Measurements from ENCODE around the gene ABCC5. TPM values are rescaled to one million over a fixed set of nuclear protein-coding genes. Genes with fewer than 3 reads are reported as not detected.

Gene ABCC5
- total RNA-seq, 1 donor from 2014 or later, result 52.0 TPM

GRCh38 chr3:184005941-184006507 is 11.7 kb downstream of the ABCC5 start:
- Mint-ChIP-seq H3K27ac (ENCODE audit: unreplicated experiment) (no peak overlapping the region), H3K4me1 (ENCODE audit: low read depth, unreplicated experiment) (peaks cover 18% of the 10 kb centered on the region), H3K27me3 (ENCODE audit: low read depth, unreplicated experiment) (no peaks in the 10 kb centered on the region), H3K4me3 (ENCODE audit: unreplicated experiment) (no peak overlapping the region), H3K9me3 (ENCODE audit: unreplicated experiment) (no peaks in the 10 kb centered on the region), H3K36me3 (ENCODE audit: low read depth, unreplicated experiment) (peaks cover 6% of the 10 kb centered on the region)
- Histone ChIP-seq H4K20me1 (ENCODE audit: insufficient read depth, low read length) (peaks cover 13% of the 10 kb centered on the region), H3K27ac (ENCODE audit: low read depth, low read length) (no peak overlapping the region), H3K36me3 (ENCODE audit: insufficient read depth, low read length) (peaks cover 13% of the 10 kb centered on the region), H3K4me1 (ENCODE audit: insufficient read depth, low read length) (peaks cover 5% of the 10 kb centered on the region), H3K4me2 (ENCODE audit: low read length) (peak overlapping the region; percentile 31), H2AFZ (ENCODE audit: low read depth, low read length) (no peak overlapping the region), H3K4me3 (ENCODE audit: insufficient read depth, low read depth, low read length) (no peak overlapping the region), H3K9me3 (ENCODE audit: insufficient read depth, low read depth, low read length) (no peaks in the 10 kb centered on the region), H3K9ac (ENCODE audit: low read length) (no peak overlapping the region), H3K79me2 (ENCODE audit: insufficient read depth, low read length) (peaks cover 15% of the 10 kb centered on the region), H3K27me3 (ENCODE audit: insufficient read depth, low read length) (no peaks in the 10 kb centered on the region)
- FAIRE-seq (no peak), DNase-seq (ENCODE audit: low read depth) (peak; percentile 56)
- TF ChIP-seq CTCF (IDR thresholded peaks at IDR 0.05; ENCODE audit: insufficient read depth, low read depth, low read length) (no peak), EZH2 (IDR thresholded peaks at IDR 0.05; ENCODE audit: insufficient read depth, low read length) (no peak)

- Histone ChIP-seq H3K9ac (ENCODE audit: low read length) (no peak overlapping the region), H3K36me3 (ENCODE audit: insufficient read depth, low read length) (peaks cover 13% of the 10 kb centered on the region), H3K27me3 (ENCODE audit: insufficient read depth, low read length) (no peaks in the 10 kb centered on the region), H3K4me2 (ENCODE audit: low read length) (no peak overlapping the region), H3K4me1 (ENCODE audit: insufficient read depth, low read length) (peaks cover 5% of the 10 kb centered on the region), H4K20me1 (ENCODE audit: insufficient read depth, low read length) (peaks cover 17% of the 10 kb centered on the region), H3K9me3 (ENCODE audit: insufficient read depth, low read depth, low read length) (no peaks in the 10 kb centered on the region), H2AFZ (ENCODE audit: low read depth, low read length) (no peak overlapping the region), H3K4me3 (ENCODE audit: insufficient read depth, low read depth, low read length) (no peak overlapping the region), H3K79me2 (ENCODE audit: insufficient read depth, low read length) (peaks cover 18% of the 10 kb centered on the region), H3K27ac (ENCODE audit: low read depth, low read length) (no peak overlapping the region)
- Mint-ChIP-seq H3K9me3 (ENCODE audit: unreplicated experiment) (no peaks in the 10 kb centered on the region), H3K27ac (ENCODE audit: unreplicated experiment) (no peak overlapping the region), H3K27me3 (ENCODE audit: low read depth, unreplicated experiment) (no peaks in the 10 kb centered on the region), H3K36me3 (ENCODE audit: low read depth, unreplicated experiment) (peaks cover 2% of the 10 kb centered on the region), H3K4me1 (ENCODE audit: low read depth, unreplicated experiment) (peaks cover 18% of the 10 kb centered on the region), H3K4me3 (ENCODE audit: unreplicated experiment) (no peak overlapping the region)
- TF ChIP-seq CTCF (IDR thresholded peaks at IDR 0.05; ENCODE audit: insufficient read depth, low read depth, low read length) (no peak), EZH2 (IDR thresholded peaks at IDR 0.05; ENCODE audit: insufficient read depth, low read length) (no peak)
- FAIRE-seq (no peak), DNase-seq (ENCODE audit: low read depth) (no peak)
These were observed 13.2 kb downstream of the ABCC5 start for GRCh38 chr3:184004476-184004875.

- Histone ChIP-seq H3K4me1 (ENCODE audit: insufficient read depth, low read length) (peaks cover 5% of the 10 kb centered on the region), H3K36me3 (ENCODE audit: insufficient read depth, low read length) (peaks cover 6% of the 10 kb centered on the region), H3K79me2 (ENCODE audit: insufficient read depth, low read length) (peaks cover 24% of the 10 kb centered on the region), H3K4me3 (ENCODE audit: insufficient read depth, low read depth, low read length) (no peak overlapping the region), H3K9me3 (ENCODE audit: insufficient read depth, low read depth, low read length) (no peaks in the 10 kb centered on the region), H3K9ac (ENCODE audit: low read length) (peak overlapping the region; percentile 42), H4K20me1 (ENCODE audit: insufficient read depth, low read length) (peaks cover 20% of the 10 kb centered on the region), H3K27ac (ENCODE audit: low read depth, low read length) (peak overlapping the region; percentile 28), H2AFZ (ENCODE audit: low read depth, low read length) (no peak overlapping the region), H3K27me3 (ENCODE audit: insufficient read depth, low read length) (no peaks in the 10 kb centered on the region), H3K4me2 (ENCODE audit: low read length) (peak overlapping the region; percentile 65)
- no peak for TF ChIP-seq EZH2 (IDR thresholded peaks at IDR 0.05; ENCODE audit: insufficient read depth, low read length)
- TF ChIP-seq CTCF (IDR thresholded peaks at IDR 0.05; ENCODE audit: insufficient read depth, low read depth, low read length), result no peak
- Mint-ChIP-seq H3K4me3 (ENCODE audit: unreplicated experiment) (no peak overlapping the region), H3K27ac (ENCODE audit: unreplicated experiment) (no peak overlapping the region), H3K4me1 (ENCODE audit: low read depth, unreplicated experiment) (peaks cover 18% of the 10 kb centered on the region), H3K36me3 (ENCODE audit: low read depth, unreplicated experiment) (peaks cover 3% of the 10 kb centered on the region), H3K9me3 (ENCODE audit: unreplicated experiment) (no peaks in the 10 kb centered on the region), H3K27me3 (ENCODE audit: low read depth, unreplicated experiment) (no peaks in the 10 kb centered on the region)
- DNase-seq (ENCODE audit: low read depth), result peak; percentile 90
- FAIRE-seq, result no peak
These were observed 14.3 kb downstream of the ABCC5 start for GRCh38 chr3:184003187-184003967.

Data from astrocyte (in vitro differentiated cells and primary cell).